OCI-LY3 (cell line): ENCODE results near the gene TBX10.
"Not testable (repeated sequence)": the region's sequence is repeated elsewhere in the genome, so short reads cannot be mapped to it uniquely, and the experiment has no call there.

Source experiments
- EZH2phosphoT487 ChIP-seq: fragments of 200-600 bp; shearing (Covaris generic); IDR thresholded peaks from 2 replicates; pipeline ENCODE4 v1.6.1; 2018; ENCODE audit warnings: antibody characterized with exemption, mixed run types, low read depth
- TF ChIP-seq, protein P1 (sequence below): fragments of 200-600, 300-600 bp; sonication (generic); IDR thresholded peaks from 2 replicates; pipeline ENCODE4 v1.5.1; 2014; ENCODE audit warnings: antibody characterized with exemption, low read length, low read depth

DNA sequence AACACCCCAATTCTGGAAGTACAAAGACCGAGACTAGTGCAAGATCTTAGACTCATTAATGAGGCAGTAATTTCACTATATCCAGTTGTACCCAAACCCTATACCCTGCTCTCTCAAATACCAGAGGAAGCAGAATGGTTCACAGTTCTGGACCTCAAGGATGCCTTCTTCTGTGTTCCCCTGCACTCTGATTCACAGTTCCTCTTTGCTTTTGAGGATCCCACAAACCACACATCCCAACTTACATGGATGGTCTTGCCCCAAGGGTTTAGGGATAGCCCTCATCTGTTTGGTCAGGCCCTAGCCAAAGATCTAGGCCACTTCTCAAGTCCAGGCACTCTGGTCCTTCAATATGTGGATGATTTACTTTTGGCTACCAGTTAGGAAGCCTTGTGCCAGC lies 15.8 kb downstream of the TBX10 start:
- TF ChIP-seq, protein P1, sequence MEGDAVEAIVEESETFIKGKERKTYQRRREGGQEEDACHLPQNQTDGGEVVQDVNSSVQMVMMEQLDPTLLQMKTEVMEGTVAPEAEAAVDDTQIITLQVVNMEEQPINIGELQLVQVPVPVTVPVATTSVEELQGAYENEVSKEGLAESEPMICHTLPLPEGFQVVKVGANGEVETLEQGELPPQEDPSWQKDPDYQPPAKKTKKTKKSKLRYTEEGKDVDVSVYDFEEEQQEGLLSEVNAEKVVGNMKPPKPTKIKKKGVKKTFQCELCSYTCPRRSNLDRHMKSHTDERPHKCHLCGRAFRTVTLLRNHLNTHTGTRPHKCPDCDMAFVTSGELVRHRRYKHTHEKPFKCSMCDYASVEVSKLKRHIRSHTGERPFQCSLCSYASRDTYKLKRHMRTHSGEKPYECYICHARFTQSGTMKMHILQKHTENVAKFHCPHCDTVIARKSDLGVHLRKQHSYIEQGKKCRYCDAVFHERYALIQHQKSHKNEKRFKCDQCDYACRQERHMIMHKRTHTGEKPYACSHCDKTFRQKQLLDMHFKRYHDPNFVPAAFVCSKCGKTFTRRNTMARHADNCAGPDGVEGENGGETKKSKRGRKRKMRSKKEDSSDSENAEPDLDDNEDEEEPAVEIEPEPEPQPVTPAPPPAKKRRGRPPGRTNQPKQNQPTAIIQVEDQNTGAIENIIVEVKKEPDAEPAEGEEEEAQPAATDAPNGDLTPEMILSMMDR = not testable (repeated sequence)
- TF ChIP-seq EZH2phosphoT487 = not testable (repeated sequence)
